ENCODE measurements around the gene MAML3.

MAML3 gene

DNA sequence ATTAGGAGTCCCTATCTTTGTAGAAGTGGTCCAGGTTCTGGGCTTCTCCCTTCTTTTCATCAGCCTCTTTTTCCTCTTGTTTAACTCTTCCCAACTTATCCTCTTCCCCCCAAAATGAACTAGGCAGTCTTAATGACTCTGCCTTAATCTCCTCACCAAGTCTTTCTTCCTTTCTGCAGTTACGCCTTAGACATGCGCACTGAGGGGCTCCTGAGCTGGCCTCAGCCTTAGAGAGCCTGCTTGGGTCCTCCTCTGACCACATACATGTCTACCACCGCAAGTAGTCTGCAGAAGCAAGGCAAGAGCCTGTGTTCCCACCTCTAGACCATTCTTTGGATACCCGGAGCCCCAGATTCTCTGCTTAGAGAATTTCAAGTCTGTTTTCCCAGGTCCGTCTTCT lies 288.4 kb downstream of the MAML3 start:
- DNase-seq (ENCODE audit: low read depth, low spot score), result no peak

GRCh38 chr4:139863531-139863930 lies 290.5 kb downstream of the MAML3 start:
- DNase-seq (ENCODE audit: low read depth, low spot score), result no peak

DNA sequence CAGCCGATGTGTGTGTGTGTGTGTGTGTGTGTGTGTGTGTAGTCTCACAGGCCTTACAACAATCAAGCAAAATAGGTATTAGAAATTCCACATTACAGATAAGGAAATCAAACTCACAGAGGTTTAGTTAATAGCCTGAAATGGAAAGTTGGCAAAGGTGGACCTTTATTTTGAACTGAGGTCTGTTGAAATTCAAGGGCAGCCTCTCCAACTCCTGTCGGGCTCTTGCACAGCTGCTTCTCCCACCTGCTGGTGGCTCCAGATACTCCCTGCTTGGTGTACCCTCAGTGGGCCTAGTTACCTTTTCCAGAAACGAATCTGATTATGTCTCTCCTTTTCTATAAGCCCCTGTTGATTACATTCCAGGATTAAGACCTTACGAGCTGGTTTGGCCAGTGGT lies 292.5 kb downstream of the MAML3 start:
- DNase-seq (ENCODE audit: low read depth, low spot score), result no peak

DNA sequence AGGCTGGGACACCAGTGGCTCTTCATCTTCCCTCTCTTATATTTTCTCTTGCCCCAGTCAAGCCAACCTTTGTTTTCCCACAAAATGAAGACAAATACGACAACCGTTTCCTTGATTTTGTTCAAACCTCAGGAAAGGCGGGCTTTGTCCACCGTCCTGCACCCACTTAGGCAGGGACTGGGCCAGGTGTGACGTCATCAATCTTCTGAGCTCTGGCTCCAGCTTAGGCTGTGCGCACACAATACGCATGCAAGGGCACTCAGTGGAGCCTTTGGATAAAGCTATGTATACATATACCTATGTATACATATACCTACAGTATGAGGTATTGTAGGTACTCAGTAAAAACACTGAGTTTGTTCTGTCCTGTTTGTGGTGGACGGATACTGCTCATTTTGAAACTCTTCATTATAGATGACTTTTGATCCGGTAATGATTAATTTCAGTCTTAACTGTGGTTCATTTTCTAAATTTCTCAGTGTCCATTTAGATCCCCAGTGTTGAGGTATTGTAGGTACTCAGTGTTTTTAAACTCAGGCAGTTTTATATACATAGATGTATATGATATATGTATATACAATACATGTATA lies 293.5 kb downstream of the MAML3 start:
- no peak for DNase-seq (ENCODE audit: low read depth, low spot score)

DNA sequence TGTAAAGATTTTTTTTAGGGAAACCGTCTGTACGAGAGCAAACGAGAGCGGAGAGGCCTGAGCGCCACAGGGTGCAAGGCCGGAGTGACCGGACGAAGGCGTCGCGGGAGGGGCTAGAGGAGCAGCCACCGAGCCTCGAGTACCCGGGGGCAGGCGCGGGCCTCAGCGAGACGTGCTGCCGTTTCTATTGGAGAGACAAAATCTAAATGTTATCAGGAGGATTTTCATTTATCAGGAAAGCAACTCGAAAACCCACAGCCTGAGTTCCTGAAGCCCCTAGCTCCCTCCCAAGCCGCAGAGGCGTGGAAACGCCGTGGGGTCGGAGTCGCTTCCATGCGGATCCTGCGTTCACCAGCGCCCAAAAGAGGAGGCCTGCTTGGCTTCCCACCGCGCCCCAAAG lies 294.1 kb downstream of the MAML3 start:
- DNase-seq (ENCODE audit: low read depth, low spot score), result no peak

DNA sequence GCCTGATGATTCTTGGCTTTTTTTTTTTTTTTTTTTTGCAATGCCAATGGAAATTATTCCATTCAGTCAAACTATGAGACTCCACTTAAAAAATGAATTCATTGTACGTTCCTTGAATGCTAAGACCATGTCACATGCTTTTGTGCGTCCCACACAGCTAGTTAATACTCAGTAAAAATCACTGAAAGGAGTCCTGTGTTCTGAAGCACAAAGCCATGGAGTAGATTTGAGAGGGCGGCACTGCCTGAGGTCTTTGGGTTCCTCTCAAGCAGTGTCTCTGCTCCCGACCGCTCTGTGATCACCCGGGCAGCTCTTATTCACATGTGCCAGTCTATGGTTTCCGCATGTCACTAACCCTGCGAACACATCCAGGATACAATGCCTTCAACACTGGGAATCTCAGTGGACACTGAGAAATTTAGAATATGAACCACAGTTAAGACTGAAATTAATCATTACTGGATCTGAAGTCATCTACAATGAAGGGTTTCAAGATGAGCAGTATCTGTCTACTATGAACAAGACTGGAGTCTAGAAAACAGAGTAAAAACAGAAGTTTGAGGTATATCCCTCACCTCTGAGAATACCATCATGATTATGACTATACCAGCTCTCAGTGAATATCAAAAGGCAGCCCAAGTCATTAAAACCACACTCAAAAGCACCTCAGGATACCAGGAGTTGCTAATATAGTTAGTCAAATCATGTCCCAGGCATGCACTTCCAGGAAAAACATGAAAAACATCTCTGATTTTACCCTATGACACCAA lies 295.4 kb downstream of the MAML3 start:
- DNase-seq (ENCODE audit: low read depth, low spot score), result no peak

DNA sequence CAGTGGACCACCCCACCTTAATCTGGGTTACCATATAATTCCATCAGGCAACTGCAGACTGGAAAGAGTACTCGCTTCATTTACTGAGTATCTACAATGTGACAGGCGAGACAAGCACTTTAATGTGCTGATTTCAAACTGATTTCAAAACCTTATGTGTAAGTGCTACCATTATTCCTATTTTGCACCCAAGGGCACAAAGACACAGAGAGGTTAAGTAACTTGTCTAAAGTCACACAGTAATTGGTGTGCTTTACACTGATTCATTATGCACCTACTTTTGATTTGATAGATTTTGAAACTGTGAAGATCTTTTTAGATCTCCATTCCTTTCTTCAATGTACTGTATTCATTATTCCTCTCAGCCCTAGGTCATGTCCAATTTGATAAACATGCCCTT lies 296.0 kb downstream of the MAML3 start:
- no peak for DNase-seq (ENCODE audit: low read depth, low spot score)

DNA sequence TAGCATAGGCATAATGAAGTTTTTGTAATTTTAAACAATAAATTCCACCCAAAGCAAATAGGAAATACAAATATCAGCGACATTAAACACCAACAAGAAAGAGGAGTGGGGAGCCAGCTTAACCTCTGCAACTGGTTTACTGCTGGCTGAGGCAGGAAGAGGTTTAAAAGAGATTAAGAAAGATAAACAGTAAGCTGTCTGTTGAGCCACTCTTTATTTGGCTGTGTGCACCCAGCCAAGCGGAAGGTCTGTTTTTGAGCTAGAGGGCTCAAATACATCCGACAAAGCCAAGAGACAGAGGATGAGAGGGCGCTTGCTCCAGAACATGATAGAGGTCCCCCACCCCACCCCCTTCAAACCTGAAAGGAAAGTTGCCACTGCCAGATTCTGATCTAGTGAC lies 297.0 kb downstream of the MAML3 start:
- no peak for DNase-seq (ENCODE audit: low read depth, low spot score)

GRCh38 chr4:139854668-139855403 lies 299.1 kb downstream of the MAML3 start:
- no peak for DNase-seq (ENCODE audit: low read depth, low spot score)

GRCh38 chr4:139853309-139853708 lies 300.7 kb downstream of the MAML3 start:
- no peak for DNase-seq (ENCODE audit: low read depth, low spot score)

GRCh38 chr4:139852612-139853269 lies 301.2 kb downstream of the MAML3 start:
- no peak for DNase-seq (ENCODE audit: low read depth, low spot score)

DNA sequence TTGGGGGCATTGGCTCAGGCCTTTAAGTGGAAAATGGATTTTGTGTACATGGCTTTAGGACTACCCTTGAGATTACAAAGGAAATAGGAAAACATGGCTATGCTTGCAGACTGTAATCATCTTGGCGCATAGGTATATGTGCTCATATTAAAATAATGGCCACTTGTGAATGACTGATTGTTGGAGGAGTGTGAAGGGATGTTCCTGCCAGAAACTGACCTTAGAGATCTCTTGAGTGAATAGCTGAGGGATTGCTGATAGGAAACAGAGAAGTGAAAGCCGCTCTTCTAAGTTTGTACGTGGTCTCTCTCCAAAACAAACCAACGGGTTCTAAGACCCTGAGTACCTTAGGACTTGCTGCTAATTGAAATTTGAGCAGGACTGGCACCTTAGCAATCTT lies 302.3 kb downstream of the MAML3 start:
- DNase-seq (ENCODE audit: low read depth, low spot score), result no peak

DNA sequence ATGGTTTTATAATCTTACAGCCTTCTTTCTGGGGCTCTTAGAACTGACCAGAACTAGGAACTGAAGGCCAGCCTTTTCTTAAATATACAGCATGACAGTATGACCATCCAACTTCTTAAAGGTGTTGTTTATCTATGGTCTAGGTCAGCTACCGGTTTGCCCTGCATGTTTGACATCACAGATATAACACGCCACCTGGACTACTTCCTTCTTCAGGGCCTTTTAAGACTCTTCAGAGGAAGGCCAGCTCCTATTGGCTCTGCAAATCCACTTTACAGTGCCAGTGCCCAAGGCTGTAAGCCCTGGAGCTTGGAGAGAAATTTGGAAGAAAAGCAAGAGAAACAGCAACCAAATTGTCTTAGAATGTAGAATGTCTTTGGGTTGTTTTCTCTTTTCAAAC lies 302.9 kb downstream of the MAML3 start:
- DNase-seq (ENCODE audit: low read depth, low spot score), result no peak

DNA sequence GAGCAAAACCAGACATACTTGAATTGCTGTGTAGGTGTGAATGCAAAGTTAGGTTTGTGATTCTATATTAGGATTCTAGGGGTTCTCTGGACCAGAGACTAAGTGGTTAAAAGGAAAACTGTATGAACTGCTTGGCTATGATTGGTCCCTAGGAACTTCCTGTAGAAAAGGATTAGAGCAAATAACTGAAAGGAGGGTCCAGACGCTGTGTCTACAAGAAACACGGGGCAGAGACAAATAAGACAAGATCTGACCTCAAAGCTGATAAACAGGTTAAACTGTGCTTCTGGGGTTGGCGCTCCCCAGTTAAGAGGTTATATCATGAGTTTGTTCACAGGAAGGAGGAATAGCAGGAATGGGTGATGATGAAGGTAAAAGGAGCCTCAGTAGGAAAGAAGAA lies 304.8 kb downstream of the MAML3 start:
- no peak for DNase-seq (ENCODE audit: low read depth, low spot score)

GRCh38 chr4:139848028-139848427 lies 306.0 kb downstream of the MAML3 start:
- no peak for DNase-seq (ENCODE audit: low read depth, low spot score)

- DNase-seq (ENCODE audit: low read depth, low spot score), result no peak
These were observed 306.4 kb downstream of the MAML3 start for GRCh38 chr4:139847602-139848001.

DNA sequence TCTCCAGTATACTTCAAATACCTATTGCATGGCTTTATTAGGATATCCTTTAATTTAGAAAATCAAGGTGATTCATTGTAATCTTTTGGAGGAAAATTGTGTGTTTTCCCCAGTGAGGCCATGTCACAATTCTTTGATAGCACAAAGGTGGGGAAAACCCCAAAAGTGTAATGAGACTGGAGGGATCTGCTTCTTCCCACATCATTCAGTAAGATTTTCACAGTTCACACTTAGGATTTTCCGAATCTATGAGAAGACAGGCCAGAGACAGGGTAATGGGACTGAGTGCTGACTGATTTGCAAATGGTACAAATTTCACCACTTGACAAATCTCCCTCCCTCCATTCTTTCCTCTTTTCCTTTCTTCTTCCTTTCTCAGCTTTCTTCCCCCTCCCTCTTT lies 307.2 kb downstream of the MAML3 start:
- no peak for DNase-seq (ENCODE audit: low read depth, low spot score)

GRCh38 chr4:139845453-139846093 lies 308.4 kb downstream of the MAML3 start:
- DNase-seq (ENCODE audit: low read depth, low spot score), result no peak

DNA sequence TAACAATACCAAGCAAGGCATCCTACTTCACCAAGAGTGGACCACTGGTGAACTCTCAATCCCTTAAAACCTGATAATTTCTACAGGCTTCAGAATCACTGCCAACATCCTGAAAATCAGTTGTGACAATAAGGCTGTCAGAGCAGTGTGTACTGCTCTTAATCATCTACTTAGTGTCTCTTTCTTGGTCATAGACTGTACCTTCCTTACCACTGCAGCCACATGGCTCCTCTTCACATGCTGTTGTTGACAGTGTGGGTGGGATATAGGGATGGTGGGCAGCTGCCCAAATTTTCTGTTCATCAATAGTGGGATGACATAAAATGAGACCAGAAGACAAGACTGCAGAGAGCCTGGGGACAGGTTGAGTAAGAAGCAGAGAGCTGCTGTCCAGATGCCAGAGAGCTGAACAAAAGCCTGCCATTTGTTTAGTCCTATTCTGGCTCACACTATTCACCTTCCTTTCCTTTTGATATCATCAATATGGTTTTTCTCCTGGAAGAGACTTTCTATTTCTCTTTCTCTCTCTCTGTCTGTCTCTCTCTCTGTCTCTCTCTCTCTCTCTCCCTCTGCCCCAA lies 309.4 kb downstream of the MAML3 start:
- no peak for DNase-seq (ENCODE audit: low read depth, low spot score)

DNA sequence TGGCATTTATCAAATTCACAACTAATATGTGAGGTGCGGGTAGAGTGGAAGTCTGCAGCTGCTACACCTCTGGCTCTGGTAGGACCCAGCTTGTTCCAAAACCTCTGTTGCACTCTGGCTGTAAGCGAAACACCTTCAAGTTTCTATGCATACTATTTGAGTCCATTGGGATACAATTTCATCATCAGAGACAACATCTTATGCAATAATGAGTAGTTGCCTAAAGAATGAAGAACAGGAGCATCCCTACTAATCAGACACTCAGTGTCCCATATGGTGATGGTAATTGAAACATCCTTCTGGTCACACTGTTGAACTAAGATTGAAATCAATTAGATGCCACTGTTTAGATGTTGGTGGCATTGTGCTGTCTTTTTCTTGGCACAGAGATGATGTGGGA lies 309.9 kb downstream of the MAML3 start:
- DNase-seq (ENCODE audit: low read depth, low spot score), result no peak

GRCh38 chr4:139843641-139844040 lies 310.3 kb downstream of the MAML3 start:
- no peak for DNase-seq (ENCODE audit: low read depth, low spot score)
